B cell (primary cell): ENCODE results near the gene CPED1.

Experiments used
- CTCF ChIP-seq: fragments of 200-600 bp; IDR thresholded peaks from one replicate; pipeline ENCODE4 v1.8.0; 2022; ENCODE audit warnings: antibody characterized with exemption, mild to moderate bottlenecking
- EZH2 ChIP-seq: IDR thresholded peaks from 2 replicates; pipeline ENCODE4 v1.6.1; 2012; ENCODE audit warnings: borderline replicate concordance, low read depth, mild to moderate bottlenecking, moderate library complexity, low read length; ENCODE audit not compliant: insufficient read depth, poor library complexity, severe bottlenecking

- TF ChIP-seq CTCF (no peak), EZH2 (no peak)
Measured at GRCh38 chr7:121084256-121084655, 95.7 kb downstream of the CPED1 start.
